GM12878 (cell line): ENCODE measurements around the gene FRMD8. TPM values are rescaled to one million over a fixed set of nuclear protein-coding genes. Genes with fewer than 3 reads are reported as not detected.

Experiments used
- ATF7 ChIP-seq: fragments of 450-650 bp; IDR thresholded peaks from 2 replicates; pipeline ENCODE4 v1.6.1; 2016; ENCODE audit warnings: low read depth, mild to moderate bottlenecking
- CBFB ChIP-seq: IDR thresholded peaks from 2 replicates; pipeline ENCODE4 v1.6.1; 2016; ENCODE audit warnings: antibody characterized with exemption, low read depth
- FOS ChIP-seq: IDR thresholded peaks from 3 replicates; pipeline ENCODE4 v1.6.1; 2011; ENCODE audit warnings: borderline replicate concordance; ENCODE audit not compliant: insufficient read length; ENCODE audit errors: extremely low read depth
- PRDM15 ChIP-seq: fragments of 450-650 bp; formaldehyde crosslinking; IDR thresholded peaks from 2 replicates; pipeline ENCODE4 v1.4.0; 2020; ENCODE audit warnings: mild to moderate bottlenecking, moderate library complexity
- RCOR1 ChIP-seq: conservative IDR thresholded peaks from 2 replicates; pipeline ENCODE4 v1.6.1; 2012; ENCODE audit warnings: low read depth, low read length, improper control_type of control experiment
- SP1 ChIP-seq: IDR thresholded peaks from one replicate; pipeline ENCODE4 v1.6.1; 2011; ENCODE audit warnings: low read depth, low read length
- TAF1 ChIP-seq: IDR thresholded peaks from 2 replicates; pipeline ENCODE4 v1.6.1; 2011; ENCODE audit warnings: mild to moderate bottlenecking, low read depth, low read length, borderline replicate concordance
- TARDBP ChIP-seq: IDR thresholded peaks from 2 replicates; pipeline ENCODE4 v1.6.1; 2016; ENCODE audit warnings: borderline replicate concordance
- ZBTB11 ChIP-seq: fragments of 450-650 bp; formaldehyde crosslinking; IDR thresholded peaks from 2 replicates; pipeline ENCODE4 v1.5.0; 2022; ENCODE audit warnings: mild to moderate bottlenecking, missing genetic modification characterization
- ZNF384 ChIP-seq: IDR thresholded peaks from 2 replicates; pipeline ENCODE4 v1.6.1; 2012; ENCODE audit warnings: low read depth, mild to moderate bottlenecking, low read length, improper control_type of control experiment, borderline replicate concordance
- polyA plus RNA-seq, 11 experiments: library from polyadenylated mRNA; depleted of rRNA in 4 of 11; unstranded in 6 of 11; stranded (reverse) in 5 of 11; fragments of >200 nt; fragmentation: Nextera tagmentation in 4 of 11; fragmentation: Illumina TruSeq in 1 of 11; extraction: Ambion mirVana in 4 of 11; extraction: Trizol in 1 of 11; gene quantifications; 1 replicate in 1 of 11; 2 replicates in 10 of 11; pipeline versions ENCODE4 v1.2.1 to v1.2.3, GENCODE V29; 2011 to 2016; ENCODE audit warnings: inconsistent platforms in 2 of 11, missing spikeins in 2 of 11, low read depth in 1 of 11
- total RNA-seq, 4 experiments: library from RNA; depleted of rRNA in 3 of 4; stranded (reverse); fragments of >200 nt in 3 of 4; fragmentation: Illumina TruSeq in 1 of 4; extraction: Trizol in 1 of 4; gene quantifications; 2 replicates each; pipeline versions ENCODE4 v1.2.1 to v1.2.3, GENCODE V29; 2013 to 2021

FRMD8 gene
- total and polyA plus RNA-seq, 10 of the 15 experiments (the other 5 are each of a cell fraction or from before 2014, with no cell fraction given), result 8.3 to 69.4 (median 28.0) TPM

DNA sequence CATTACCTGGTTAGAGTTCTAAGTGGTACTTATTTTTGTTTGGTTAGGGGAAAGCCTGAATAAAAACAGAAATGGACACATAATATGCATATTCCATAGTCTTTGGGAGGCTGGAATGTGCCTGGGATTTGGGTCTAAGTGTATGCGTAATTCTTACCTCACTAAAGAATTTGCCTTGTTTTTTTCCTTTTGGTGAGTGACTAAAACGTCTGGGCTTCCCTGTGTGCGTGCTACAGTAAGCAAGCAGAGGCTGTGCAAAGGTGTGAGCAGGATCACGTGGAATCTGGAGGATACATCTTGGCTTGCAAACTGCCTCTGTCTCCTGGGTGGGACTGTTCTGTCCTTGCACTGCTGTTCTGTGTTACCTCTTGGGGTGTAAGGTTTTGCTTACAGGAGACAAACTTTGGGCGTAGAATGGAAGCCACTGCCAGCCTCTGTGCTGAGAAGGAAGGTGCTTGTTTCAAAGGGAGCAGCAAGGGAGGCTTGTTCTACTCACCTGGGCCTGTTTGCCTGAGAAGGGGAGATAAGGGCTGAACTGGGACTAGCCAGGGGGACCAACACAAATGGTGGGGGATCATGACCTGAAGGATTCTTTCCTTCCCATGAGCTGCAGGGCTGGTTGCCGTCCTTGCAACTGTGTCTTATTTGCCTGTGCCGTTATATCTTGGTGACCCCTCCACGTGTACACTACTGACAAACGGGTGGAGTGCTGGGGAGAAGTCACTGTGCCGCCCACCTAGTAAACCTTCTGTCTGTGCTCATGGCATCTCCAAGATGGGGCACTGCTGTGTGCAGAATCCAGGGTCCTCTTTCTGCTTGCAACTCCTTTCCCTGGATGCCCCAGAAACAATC, 40.6 kb downstream of the FRMD8 start (continued):
- TF ChIP-seq ZBTB11 (CRISPR knock-in tag) (no peak; the same call in none of the 2 replicates), TAF1 (peak; percentile 8; the same call in 1 of the 2 replicates), RCOR1 (no peak; the same call in 1 of the 2 replicates), SP1 (no peak), PRDM15 (CRISPR knock-in tag) (no peak), ZNF384 (no peak), ATF7 (no peak), FOS (no peak), TARDBP (peak; percentile 53; the same call in 1 of the 2 replicates), CBFB (peak; percentile 25; the same call in 1 of the 2 replicates)
